ENCODE measurements around the gene FAM174C.

The FAM174C gene

DNA sequence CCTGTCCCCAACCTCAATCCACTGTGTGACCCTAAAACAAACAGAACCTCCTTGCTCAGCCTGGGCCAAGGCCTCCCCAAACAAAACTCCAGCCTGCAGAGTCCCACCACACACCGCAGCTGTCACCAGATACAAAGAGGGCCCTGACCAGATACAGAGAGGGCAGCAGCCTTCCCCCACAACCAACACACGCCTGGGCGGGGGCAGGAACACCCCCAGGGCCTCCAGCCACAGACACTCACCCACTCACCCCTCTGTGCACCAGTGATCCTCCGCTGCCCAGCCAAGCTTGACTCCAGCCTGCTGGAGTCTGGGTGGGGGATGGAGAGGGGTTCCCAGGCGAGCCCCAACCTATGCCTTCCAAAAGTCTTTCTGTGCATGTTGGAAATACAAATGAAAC, 12.1 kb upstream of the FAM174C start:
- no peak for DNase-seq

GRCh38 chr19:1264801-1265614, 10.3 kb upstream of the FAM174C start:
- no peak for DNase-seq

- DNase-seq, result no peak
These were observed 9.7 kb upstream of the FAM174C start for GRCh38 chr19:1265615-1266128.

GRCh38 chr19:1266129-1266915, 9.0 kb upstream of the FAM174C start:
- DNase-seq, result no peak

DNA sequence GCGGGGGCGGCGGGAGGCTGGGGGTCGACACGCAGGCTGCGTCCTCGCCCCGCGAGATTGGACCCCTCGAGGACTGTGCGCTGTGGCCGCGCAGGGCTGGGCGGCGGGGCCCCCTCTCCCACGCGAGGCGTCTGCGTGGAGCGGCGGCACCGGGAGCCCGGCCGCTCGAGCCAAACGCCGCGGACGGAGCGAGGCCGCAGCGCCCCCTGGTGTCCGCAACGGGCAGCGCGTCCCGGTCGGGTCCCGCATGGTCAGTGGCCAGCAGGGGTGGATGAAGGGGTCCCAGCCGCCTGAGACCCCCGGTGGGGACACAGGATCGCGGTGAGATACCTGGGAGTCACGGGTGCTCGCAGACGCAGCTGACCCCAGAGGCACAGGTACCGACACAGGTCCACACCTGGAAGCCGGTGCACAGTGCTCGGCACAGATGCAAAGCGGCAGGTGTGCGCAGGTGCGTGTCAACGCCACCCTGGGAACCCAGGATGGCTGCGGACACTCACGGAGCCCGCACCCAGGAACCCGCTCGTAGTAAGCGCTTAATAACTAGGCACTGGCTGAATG, 8.3 kb upstream of the FAM174C start:
- DNase-seq, result no peak

DNA sequence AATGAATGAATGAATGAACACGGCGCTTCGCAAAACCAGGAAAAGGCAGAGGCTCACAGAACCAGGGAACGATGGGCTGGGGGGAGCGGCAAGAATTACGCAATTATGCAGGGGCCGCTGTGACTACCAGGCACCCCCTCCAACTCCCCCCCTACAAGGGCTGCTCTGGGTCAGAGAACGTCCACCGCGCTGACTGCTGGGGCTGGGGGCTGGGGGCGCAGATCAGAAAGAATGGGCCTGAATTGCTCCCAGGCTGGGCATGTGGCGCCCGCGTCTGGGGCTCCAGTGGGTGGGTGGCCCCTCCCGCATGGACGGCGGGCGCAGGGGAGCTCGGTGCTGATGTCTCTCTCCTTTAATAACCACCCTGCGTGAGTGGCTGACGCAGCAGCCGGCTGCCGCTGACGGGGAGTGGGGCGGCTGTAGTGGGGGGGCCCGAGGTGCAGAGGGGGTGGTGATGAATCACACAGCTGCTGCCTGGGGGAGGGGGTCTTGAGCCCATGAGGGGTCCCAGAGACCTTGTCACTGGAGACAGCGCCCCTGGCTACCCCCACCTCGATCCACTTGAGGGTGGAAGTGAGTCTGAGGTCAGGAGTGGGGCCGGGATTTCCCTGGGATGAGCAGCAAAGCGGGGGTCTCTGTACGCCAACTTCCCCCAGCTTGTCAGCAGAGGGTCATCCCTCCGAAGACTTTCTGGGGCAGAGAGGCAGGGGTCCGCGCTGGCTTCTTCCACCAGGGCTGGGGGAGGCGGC, 7.7 kb upstream of the FAM174C start:
- DNase-seq, result no peak

GRCh38 chr19:1268226-1269064, 6.9 kb upstream of the FAM174C start:
- no peak for DNase-seq

GRCh38 chr19:1269065-1269477, 6.3 kb upstream of the FAM174C start, which contains the start of gene CIRBP:
Gene CIRBP (plus strand): TSS chr19:1269332. CDS start chr19:1270934, 1,602 bp downstream.
- DNase-seq, result peak; percentile 77

GRCh38 chr19:1269478-1270212, 5.7 kb upstream of the FAM174C start:
- DNase-seq, result no peak

GRCh38 chr19:1270213-1270853, 5.0 kb upstream of the FAM174C start:
- DNase-seq, result no peak

DNA sequence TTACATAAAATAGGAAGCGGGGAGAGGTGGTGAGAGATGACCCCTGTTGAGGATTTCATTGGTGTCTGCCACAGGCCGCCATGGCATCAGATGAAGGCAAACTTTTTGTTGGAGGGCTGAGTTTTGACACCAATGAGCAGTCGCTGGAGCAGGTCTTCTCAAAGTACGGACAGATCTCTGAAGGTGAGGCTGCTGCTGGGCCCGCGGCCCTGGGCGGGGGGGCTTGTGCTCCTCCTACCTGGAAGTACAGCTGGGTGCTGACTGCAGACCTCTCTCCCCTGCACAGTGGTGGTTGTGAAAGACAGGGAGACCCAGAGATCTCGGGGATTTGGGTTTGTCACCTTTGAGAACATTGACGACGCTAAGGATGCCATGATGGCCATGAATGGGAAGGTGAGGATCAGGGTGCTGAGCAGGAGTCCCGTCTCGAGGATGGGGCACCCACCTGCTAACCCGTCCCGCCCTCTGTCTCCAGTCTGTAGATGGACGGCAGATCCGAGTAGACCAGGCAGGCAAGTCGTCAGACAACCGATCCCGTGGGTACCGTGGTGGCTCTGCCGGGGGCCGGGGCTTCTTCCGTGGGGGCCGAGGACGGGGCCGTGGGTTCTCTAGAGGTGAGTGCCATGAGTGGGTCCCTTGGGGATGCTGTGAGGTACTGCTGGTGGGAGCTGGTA, 4.3 kb upstream of the FAM174C start:
- DNase-seq, result no peak

DNA sequence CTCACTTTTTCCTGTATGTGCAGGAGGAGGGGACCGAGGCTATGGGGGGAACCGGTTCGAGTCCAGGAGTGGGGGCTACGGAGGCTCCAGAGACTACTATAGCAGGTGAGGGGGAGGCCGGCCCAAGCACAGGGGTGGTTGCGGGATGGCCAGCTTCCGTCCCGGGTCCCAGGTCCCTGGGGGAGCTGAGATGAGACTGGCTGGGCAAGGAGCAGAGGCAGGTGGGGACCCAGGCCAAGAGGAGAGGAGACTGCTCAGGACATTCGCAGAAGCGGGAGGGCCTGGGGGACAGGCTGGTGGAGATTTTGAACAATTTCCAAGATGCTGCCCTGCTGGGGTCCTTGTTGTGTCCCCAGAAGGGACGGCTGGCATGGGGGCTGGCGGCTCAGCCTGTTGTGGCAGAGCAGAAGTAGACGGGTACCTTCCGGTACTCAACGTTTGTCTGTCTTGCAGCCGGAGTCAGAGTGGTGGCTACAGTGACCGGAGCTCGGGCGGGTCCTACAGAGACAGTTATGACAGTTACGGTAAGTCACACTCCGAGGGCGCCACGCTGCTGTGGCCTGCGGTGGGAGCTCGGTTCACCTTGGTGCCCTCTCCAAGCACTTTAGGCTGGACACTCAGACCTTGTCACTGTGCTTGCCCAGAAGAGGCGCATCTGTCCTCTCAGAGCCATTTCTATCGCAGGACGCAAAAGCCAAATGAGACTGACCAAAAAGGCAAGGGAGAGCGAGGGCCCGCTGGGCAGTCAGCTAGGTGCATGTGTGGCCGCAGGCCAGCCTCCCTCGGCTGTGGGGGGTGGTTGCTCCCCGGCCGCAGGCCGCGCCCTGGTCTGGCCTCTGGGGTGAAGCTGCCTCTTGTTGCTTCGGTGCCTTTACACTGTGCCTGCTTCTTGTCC, 3.6 kb upstream of the FAM174C start:
- DNase-seq, result no peak

- no peak for DNase-seq
These were observed 2.7 kb upstream of the FAM174C start for GRCh38 chr19:1272423-1273262.

DNA sequence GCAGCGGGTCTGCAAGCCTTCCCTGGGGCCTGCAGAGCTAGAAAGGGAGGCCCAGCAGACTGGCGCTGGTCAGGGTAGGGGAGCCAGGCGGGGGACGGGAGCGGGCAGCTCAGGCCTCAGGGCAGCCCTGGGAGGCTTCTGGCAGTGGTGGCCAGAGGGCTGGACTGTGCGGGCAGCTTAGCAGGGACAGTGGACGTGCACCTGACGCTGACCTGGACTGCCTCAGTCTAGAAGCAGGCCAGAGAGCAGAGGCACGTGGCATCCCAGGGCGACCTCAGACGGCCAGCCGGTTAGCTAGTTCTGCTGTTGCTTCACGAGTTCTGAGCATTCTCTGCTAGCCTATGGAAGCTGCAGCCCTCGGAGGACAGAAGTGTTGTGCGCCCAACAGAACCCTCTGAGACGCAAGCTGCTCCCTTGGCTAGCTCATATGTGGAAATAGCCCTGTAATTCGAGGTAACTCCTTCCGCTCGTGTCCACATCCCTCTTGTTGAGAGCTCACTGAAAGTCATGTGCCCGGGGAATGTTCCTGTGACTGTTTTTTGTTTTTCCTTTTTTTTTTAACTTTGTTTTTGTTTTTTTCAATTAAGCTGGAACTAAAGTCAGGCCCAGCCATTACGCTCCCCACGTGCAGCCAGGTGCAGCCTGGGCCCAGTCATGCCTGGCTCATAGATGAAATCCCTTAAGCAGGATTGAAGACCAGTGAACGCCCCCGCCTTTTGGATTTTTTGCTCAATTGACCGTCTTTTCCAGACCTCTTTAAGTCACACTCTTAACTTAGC, 1.9 kb upstream of the FAM174C start:
- no peak for DNase-seq

- no peak for DNase-seq
These were observed 1.1 kb upstream of the FAM174C start for GRCh38 chr19:1274081-1274851.

DNA sequence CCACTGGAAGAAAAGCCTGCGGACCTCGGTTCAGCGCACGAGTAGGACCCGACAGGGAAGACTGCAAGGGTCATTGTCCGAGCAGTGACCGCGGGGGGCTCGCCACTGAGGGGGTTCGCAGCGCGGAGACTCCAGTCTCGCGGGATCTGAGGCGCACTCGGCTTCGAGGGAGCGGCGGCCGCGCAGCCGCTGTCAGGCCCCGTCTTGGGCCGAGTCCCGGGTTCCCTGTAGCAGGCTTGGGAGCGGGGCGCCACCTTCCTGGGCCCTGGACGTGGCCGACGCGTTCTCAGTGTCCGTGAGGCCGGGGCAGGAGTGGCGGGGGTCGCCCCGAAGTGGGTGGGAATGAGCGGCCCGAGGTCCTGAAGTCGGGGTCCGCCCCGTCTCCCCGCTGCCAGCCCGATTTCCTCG, 474 bp upstream of the FAM174C start:
- DNase-seq, result no peak
